GM12878 (cell line): Measurements from ENCODE around the gene HNRNPLL. TPM values are rescaled to one million over a fixed set of nuclear protein-coding genes. Genes with fewer than 3 reads are reported as not detected.

Experiments
- ATAC-seq: fragments of 200-7000 bp; cut with Tn5 transposase; 3 replicates; pipeline ENCODE4 v1.9.1; 2020; ENCODE audit warnings: mild to moderate bottlenecking, moderate library complexity
- BruUV-seq: library from RNA; stranded (reverse); fragments of 400-500 nt; replicated peaks from 2 replicates; lab custom pipeline; 2021; lab: Mats Ljungman, UMichigan
- CTCF ChIA-PET: fragments of 300-600 bp; sonication (Branson Sonifier 250); formaldehyde crosslinking; extraction: SDS; loops from one replicate; lab custom pipeline; 2021; ENCODE audit warnings: inconsistent platforms; lab: Yijun Ruan, JAX
- POLR2A ChIA-PET: fragments of 350-600 bp; formaldehyde crosslinking; extraction: SDS; loops from one replicate; lab custom pipeline; 2021; ENCODE audit warnings: inconsistent platforms; lab: Charles Lee
- RAD21 ChIA-PET: fragments of 300-600 bp; sonication (Branson Sonifier 250); formaldehyde crosslinking; loops from one replicate; lab custom pipeline; 2023; ENCODE audit warnings: antibody characterized with exemption; ENCODE audit not compliant: unreplicated experiment; lab: Charles Lee
- SMC1A ChIA-PET: fragments of 300-600 bp; sonication (Branson Sonifier 250); formaldehyde crosslinking; loops from one replicate; lab custom pipeline; 2023; ENCODE audit not compliant: unreplicated experiment, uncharacterized antibody; lab: Charles Lee
- DNase-seq: peaks from one replicate; pipeline ENCODE4 v3.0.0-alpha.2; 2011; ENCODE audit warnings: low read depth, low spot score
- FAIRE-seq: peaks from 3 replicates; lab custom pipeline; 2011; peaks lifted over from hg19 to GRCh38; lab: Jason Lieb, UNC
- H2AFZ ChIP-seq: 2 replicates; pipeline ENCODE4 v1.6.0; 2011; ENCODE audit warnings: low read depth, low read length, control low read depth; ENCODE audit not compliant: control insufficient read depth
- H3K27ac ChIP-seq: 2 replicates; pipeline ENCODE4 v1.5.1; 2011; ENCODE audit warnings: control low read depth; ENCODE audit not compliant: control insufficient read depth, insufficient read depth
- H3K27me3 ChIP-seq, 2 experiments: replicated peaks in 1 of 2; 2 replicates each; pipeline versions ENCODE4 v1.6.0 to v1.6.1; 2011; ENCODE audit warnings: low read length in 1 of 2; ENCODE audit not compliant: control insufficient read depth in 2 of 2, insufficient read depth in 2 of 2
- H3K36me3 ChIP-seq, 2 experiments: 2 replicates each; pipeline ENCODE4 v1.5.1; 2011; ENCODE audit warnings: low read length in 1 of 2; ENCODE audit not compliant: control insufficient read depth in 2 of 2, insufficient read depth in 2 of 2
- H3K4me1 ChIP-seq: 2 replicates; pipeline ENCODE4 v1.6.1; 2011; ENCODE audit warnings: mild to moderate bottlenecking, low read length, moderate library complexity, mixed read lengths; ENCODE audit not compliant: control insufficient read depth, insufficient read depth
- H3K4me2 ChIP-seq: 2 replicates; pipeline ENCODE4 v1.6.0; 2011; ENCODE audit warnings: control low read depth; ENCODE audit not compliant: control insufficient read depth, insufficient read depth
- H3K4me3 ChIP-seq: fragments of 200-600 bp; sonication (generic); 2 replicates; pipeline ENCODE4 v1.5.1; 2016
- H3K79me2 ChIP-seq: 2 replicates; pipeline ENCODE4 v1.6.0; 2011; ENCODE audit warnings: low read length; ENCODE audit not compliant: control insufficient read depth, insufficient read depth
- H3K9ac ChIP-seq: 2 replicates; pipeline ENCODE4 v1.8.0; 2011; ENCODE audit warnings: low read length, control low read depth, mixed read lengths; ENCODE audit not compliant: control insufficient read depth, insufficient read depth
- H3K9me3 ChIP-seq: replicated peaks from 3 replicates; pipeline ENCODE4 v1.5.1; 2011; ENCODE audit warnings: mild to moderate bottlenecking, low read length; ENCODE audit not compliant: control insufficient read depth, insufficient read depth
- H4K20me1 ChIP-seq: 2 replicates; pipeline ENCODE4 v1.6.0; 2011; ENCODE audit not compliant: control insufficient read depth, insufficient read depth
- CUX1 ChIP-seq: IDR thresholded peaks from 2 replicates; pipeline ENCODE4 v1.6.1; 2012; ENCODE audit warnings: improper control_type of control experiment, low read depth, low read length; ENCODE audit not compliant: insufficient replicate concordance
- IKZF2 ChIP-seq, 2 experiments: fragments of 450-650 bp; IDR thresholded peaks; 2 replicates each; pipeline ENCODE4 v1.6.1; 2017; ENCODE audit warnings: mild to moderate bottlenecking in 2 of 2, moderate library complexity in 2 of 2
- WGBS: methylation state at CpG from one replicate; pipeline ENCODE4 v1.1.6; 2016; ENCODE audit warnings: low lambda C conversion rate; ENCODE audit not compliant: insufficient replicate concordance, insufficient coverage; ENCODE audit errors: missing lambda C conversion rate; 5-methylcytosine and 5-hydroxymethylcytosine counted together
- in situ Hi-C: fragments of 300-500 bp; cut with MboI; formaldehyde crosslinking; loops from 9 replicates; pipeline ENCODE4 v1.14.3; 2018; ENCODE audit warnings: mixed read lengths
- intact Hi-C: fragments of 100-400 bp; cut with micrococcal nuclease; formaldehyde crosslinking; loops from one replicate; pipeline ENCODE4 v1.14.2; 2022; ENCODE audit not compliant: unreplicated experiment
- polyA plus RNA-seq, 11 experiments: library from polyadenylated mRNA; depleted of rRNA in 4 of 11; unstranded in 6 of 11; stranded (reverse) in 5 of 11; fragments of >200 nt; fragmentation: Nextera tagmentation in 4 of 11; fragmentation: Illumina TruSeq in 1 of 11; extraction: Ambion mirVana in 4 of 11; extraction: Trizol in 1 of 11; gene quantifications; 1 replicate in 1 of 11; 2 replicates in 10 of 11; pipeline versions ENCODE4 v1.2.1 to v1.2.3, GENCODE V29; 2011 to 2016; ENCODE audit warnings: inconsistent platforms in 2 of 11, missing spikeins in 2 of 11, low read depth in 1 of 11
- total RNA-seq, 4 experiments: library from RNA; depleted of rRNA in 3 of 4; stranded (reverse); fragments of >200 nt in 3 of 4; fragmentation: Illumina TruSeq in 1 of 4; extraction: Trizol in 1 of 4; gene quantifications; 2 replicates each; pipeline versions ENCODE4 v1.2.1 to v1.2.3, GENCODE V29; 2013 to 2021

The HNRNPLL gene
- total and polyA plus RNA-seq, 10 of the 15 experiments (the other 5 are each of a cell fraction or from before 2014, with no cell fraction given) = 0.98 to 27.1 (median 2.9) TPM

- no peak for TF ChIP-seq CUX1
Observed at GRCh38 chr2:38581193-38582147, 21.3 kb downstream of the HNRNPLL start (continued).

DNA sequence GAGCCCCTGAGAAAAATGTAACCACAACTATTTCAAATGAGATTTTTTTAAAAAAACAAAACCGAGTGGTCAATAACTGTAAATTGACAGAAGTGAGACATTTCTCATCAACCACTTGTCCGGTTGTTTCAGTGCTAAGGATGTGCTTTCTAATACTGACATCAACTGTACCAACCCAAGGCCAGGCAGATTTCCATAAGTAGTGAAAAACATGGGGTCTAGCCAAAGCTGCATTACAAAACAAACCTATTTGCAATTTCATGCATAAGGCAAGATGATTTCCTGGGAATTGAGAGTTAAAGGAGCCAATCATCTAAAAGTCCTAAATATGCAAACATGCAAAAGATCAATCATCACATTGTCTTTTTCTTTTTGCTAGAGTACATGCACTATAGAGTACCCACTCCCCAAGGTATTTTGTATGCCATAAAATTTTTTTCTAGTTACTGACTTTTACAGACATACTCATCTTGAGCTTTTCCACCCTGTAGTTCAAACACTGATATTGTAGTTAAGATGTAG, 22.6 kb downstream of the HNRNPLL start:
- POLR2A ChIA-PET = interaction anchor here (1.2 to 1.3 kb wide), 2 partner anchors 15 to 170 kb away, joined by 3 to 4 read pairs; no protein-coding TSS in a partner anchor
- SMC1A ChIA-PET = interaction anchor here (0.9 to 11.9 kb wide), 14 partner anchors 9 to 163 kb away, joined by 3 to 201 read pairs (median 4); no protein-coding TSS in a partner anchor
- H3K4me1 ChIP-seq = no peaks in the 10 kb centered on the region
- WGBS = 65% methylated on average over 2 of the region's 2 CpGs
- no peak overlapping the region for H3K4me2 ChIP-seq
- no peaks in the 10 kb centered on the region for H3K36me3 ChIP-seq
- FAIRE-seq = no peak
- no peak for TF ChIP-seq IKZF2 (IDR thresholded peaks at IDR 0.05)
- RAD21 ChIA-PET = interaction anchor here (0.8 to 9.1 kb wide), 8 partner anchors 13 to 163 kb away, joined by 3 to 134 read pairs (median 4); partner anchors contain the start of gene HNRNPLL
- H3K9ac ChIP-seq = no peak overlapping the region
- no peaks in the 10 kb centered on the region for H3K9me3 ChIP-seq
- no peak overlapping the region for H3K27ac ChIP-seq
- H2AFZ ChIP-seq = no peak overlapping the region
- in situ Hi-C loops (loop anchor here (5.0 kb wide), 1 partner anchor 152 kb away; no protein-coding TSS in a partner anchor), intact Hi-C loops (loop anchor here (2.0 kb wide), 1 partner anchor 161 kb away; no protein-coding TSS in a partner anchor)
- BruUV-seq = no TSS peak
- no peak for ATAC-seq
- no peaks in the 10 kb centered on the region for H3K79me2 ChIP-seq
- CTCF ChIA-PET = interaction anchor here (0.5 to 15.3 kb wide), 15 partner anchors 9 to 367 kb away, joined by 3 to 370 read pairs (median 6); partner anchors contain the start of gene HNRNPLL
- DNase-seq = no peak
- H4K20me1 ChIP-seq = no peaks in the 10 kb centered on the region
- no peaks in the 10 kb centered on the region for H3K27me3 ChIP-seq
- no peak overlapping the region for H3K4me3 ChIP-seq
